DMS 273 (cell line): ENCODE data around the gene CFAP47.
"Not testable (repeated sequence)": the region's sequence is repeated elsewhere in the genome, so short reads cannot be mapped to it uniquely, and the experiment has no call there.

Experiments
- DNase-seq: peaks from one replicate; lab custom pipeline; 2025; ENCODE audit not compliant: unreplicated experiment; lab: John Stamatoyannopoulos, UW

CFAP47 gene

GRCh38 chrX:36218801-36219200 is 299.3 kb downstream of the CFAP47 start:
- no peak for DNase-seq

- not testable (repeated sequence) for DNase-seq
These were observed 315.4 kb downstream of the CFAP47 start for GRCh38 chrX:36234840-36235528.

- peak; percentile 2 for DNase-seq
These were observed 321.9 kb downstream of the CFAP47 start for GRCh38 chrX:36241397-36241796.

GRCh38 chrX:36266155-36266554 is 346.6 kb downstream of the CFAP47 start:
- DNase-seq = no peak

- no peak for DNase-seq
These were observed 390.6 kb downstream of the CFAP47 start for GRCh38 chrX:36310136-36310535.

GRCh38 chrX:36314303-36314702 is 394.8 kb downstream of the CFAP47 start:
- no peak for DNase-seq

GRCh38 chrX:36334572-36334971 is 415.0 kb downstream of the CFAP47 start:
- no peak for DNase-seq

- DNase-seq = no peak
These were observed 417.2 kb downstream of the CFAP47 start for GRCh38 chrX:36336751-36337150.

GRCh38 chrX:36344301-36344700 is 424.8 kb downstream of the CFAP47 start:
- no peak for DNase-seq

- no peak for DNase-seq
These were observed 429.0 kb downstream of the CFAP47 start for GRCh38 chrX:36348509-36348908.

GRCh38 chrX:36357855-36358254 is 438.3 kb downstream of the CFAP47 start:
- no peak for DNase-seq

- DNase-seq = no peak
These were observed 444.7 kb downstream of the CFAP47 start for GRCh38 chrX:36364262-36364661.

- DNase-seq = no peak
These were observed 464.0 kb downstream of the CFAP47 start for GRCh38 chrX:36383495-36383894.

GRCh38 chrX:36388901-36389300 is 469.4 kb downstream of the CFAP47 start:
- no peak for DNase-seq

- DNase-seq = no peak
These were observed 482.2 kb downstream of the CFAP47 start for GRCh38 chrX:36401774-36402173.

GRCh38 chrX:36407836-36408235 is 488.3 kb downstream of the CFAP47 start:
- DNase-seq = peak; percentile 23

GRCh38 chrX:36414056-36414455 is 494.5 kb downstream of the CFAP47 start:
- no peak for DNase-seq

- DNase-seq = no peak
These were observed 502.8 kb downstream of the CFAP47 start for GRCh38 chrX:36422368-36422767.

GRCh38 chrX:36431819-36432218 is 512.3 kb downstream of the CFAP47 start:
- DNase-seq = peak; percentile 28

GRCh38 chrX:36434522-36434921 is 515.0 kb downstream of the CFAP47 start:
- no peak for DNase-seq
